Omental fat pad (tissue), 4 donors: ENCODE results near the gene PALM3. TPM values are rescaled to one million over a fixed set of nuclear protein-coding genes. Genes with fewer than 3 reads are reported as not detected.

ENCODE experiments used
- ATAC-seq: fragments of 150-250 bp; one replicate; pipeline ENCODE4 v1.9.1; 2016; ENCODE audit warnings: mild to moderate bottlenecking, moderate library complexity; ENCODE audit not compliant: low FRiP score
- DNase-seq: peaks from one replicate; pipeline ENCODE4 v3.0.0-alpha.2; 2019; ENCODE audit warnings: low spot score
- CTCF ChIP-seq, 3 donors: fragments of 450-650 bp; IDR thresholded peaks; one replicate each; pipeline ENCODE4 v1.5.1; 2016 to 2017; ENCODE audit warnings: antibody characterized with exemption in 3 of 3, mild to moderate bottlenecking in 3 of 3, moderate library complexity in 2 of 3
- total RNA-seq, 4 donors: library from RNA; depleted of rRNA; stranded (reverse); fragments of >200 nt; gene quantifications; one replicate each; pipeline ENCODE4 v1.1.0, GENCODE V29; 2016

PALM3 gene
- total RNA-seq: not detected

- ATAC-seq (no peak), DNase-seq (no peak)
- TF ChIP-seq CTCF (IDR thresholded peaks at IDR 0.05): no peak
Observed at GRCh38 chr19:14061751-14062557, at the start of gene PALM3. Gene PALM3 (minus strand): TSS chr19:14062076. CDS start chr19:14061980, 96 bp downstream.

GRCh38 chr19:14111486-14111885 lies 49.6 kb upstream of the PALM3 start:
- DNase-seq: no peak
- no peak for ATAC-seq
- TF ChIP-seq CTCF (IDR thresholded peaks at IDR 0.05): no peak

DNA sequence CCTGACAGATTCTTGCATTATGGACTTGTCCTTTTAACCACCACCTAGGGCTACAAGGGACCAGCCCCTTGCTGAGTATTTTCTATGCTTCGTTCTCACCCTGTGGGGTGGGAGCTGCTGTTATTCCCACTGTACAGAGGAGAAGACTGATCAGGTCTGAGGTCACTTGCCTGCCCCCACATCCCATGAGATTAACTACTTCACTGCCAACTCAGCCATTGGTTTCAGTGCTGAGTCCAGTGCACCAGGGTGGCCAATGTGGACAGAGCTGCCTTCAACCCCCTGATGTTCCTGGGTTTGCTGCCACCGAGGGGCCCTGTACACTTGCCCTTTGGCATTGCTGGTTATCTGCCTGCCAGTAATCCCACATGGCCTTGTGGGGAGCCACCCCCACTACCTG lies 48.8 kb upstream of the PALM3 start:
- DNase-seq (no peak), ATAC-seq (no peak)
- no peak for TF ChIP-seq CTCF (IDR thresholded peaks at IDR 0.05)

GRCh38 chr19:14107581-14108461 lies 45.9 kb upstream of the PALM3 start:
- DNase-seq (no peak), ATAC-seq (no peak)
- TF ChIP-seq CTCF (IDR thresholded peaks at IDR 0.05): no peak

- no peak for TF ChIP-seq CTCF (IDR thresholded peaks at IDR 0.05)
- no peak for ATAC-seq
- DNase-seq: no peak
Observed at GRCh38 chr19:14106840-14107239, 45.0 kb upstream of the PALM3 start.

DNA sequence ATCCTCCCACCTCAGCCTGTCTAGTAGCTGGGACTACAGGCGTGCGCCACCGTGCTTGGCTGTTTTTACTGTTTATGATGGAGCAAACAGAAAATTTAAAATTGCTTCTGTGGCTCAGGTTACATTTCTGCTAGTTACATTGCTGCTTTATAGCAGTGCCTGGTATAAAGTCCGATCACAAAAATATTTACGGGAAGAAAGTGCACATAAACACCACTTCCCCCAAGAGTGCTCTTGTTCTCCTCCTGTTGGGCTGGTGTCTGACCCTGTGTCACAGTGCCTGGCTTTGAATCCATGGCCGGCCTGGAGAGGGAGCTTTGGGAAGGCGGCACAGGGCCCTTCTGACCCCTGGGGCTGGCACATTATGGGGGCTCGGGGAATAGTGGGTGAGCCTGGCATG lies 43.8 kb upstream of the PALM3 start:
- DNase-seq (no peak), ATAC-seq (no peak)
- TF ChIP-seq CTCF (IDR thresholded peaks at IDR 0.05): no peak
